Suprapubic skin (tissue), 4 donors: ENCODE data around the gene IMPA2. TPM values are rescaled to one million over a fixed set of nuclear protein-coding genes. Genes with fewer than 3 reads are reported as not detected.

Experiments
- DNase-seq, 2 donors: peaks; one replicate each; pipeline ENCODE4 v3.0.0-alpha.2; 2019; ENCODE audit warnings: low spot score in 2 of 2
- H3K27ac ChIP-seq: fragments of 200-600 bp; sonication (generic); one replicate; pipeline ENCODE4 v1.5.1; 2019
- H3K27me3 ChIP-seq: fragments of 200-600 bp; sonication (generic); one replicate; pipeline ENCODE4 v1.5.1; 2019
- H3K36me3 ChIP-seq: fragments of 200-600 bp; sonication (generic); one replicate; pipeline ENCODE4 v1.5.1; 2019
- H3K4me1 ChIP-seq: fragments of 200-600 bp; sonication (generic); one replicate; pipeline ENCODE4 v1.5.1; 2019
- H3K4me3 ChIP-seq: fragments of 200-600 bp; sonication (generic); one replicate; pipeline ENCODE4 v1.5.1; 2019; ENCODE audit warnings: mild to moderate bottlenecking
- H3K9me3 ChIP-seq: fragments of 200-600 bp; sonication (generic); one replicate; pipeline ENCODE4 v1.5.1; 2019
- EP300 ChIP-seq: sonication (generic); formaldehyde crosslinking; IDR thresholded peaks from one replicate; pipeline ENCODE4 v1.6.1; 2017; ENCODE audit warnings: antibody characterized with exemption
- POLR2A ChIP-seq, 2 donors: fragments of 450-650 bp; IDR thresholded peaks; one replicate each; pipeline ENCODE4 v1.6.1; 2017; ENCODE audit warnings: antibody characterized with exemption in 2 of 2, mild to moderate bottlenecking in 2 of 2, moderate library complexity in 2 of 2
- POLR2AphosphoS5 ChIP-seq, 3 donors: sonication (generic); formaldehyde crosslinking; IDR thresholded peaks; one replicate each; pipeline ENCODE4 v1.6.1; 2017; ENCODE audit warnings: antibody characterized with exemption in 3 of 3
- WGBS: methylation state at CpG from one replicate; pipeline ENCODE4 v1.1.5; 2018; 5-methylcytosine and 5-hydroxymethylcytosine counted together
- total RNA-seq, 4 donors: library from RNA; depleted of rRNA; stranded (reverse); fragments of >200 nt; gene quantifications; one replicate each; pipeline ENCODE4 v1.1.0, GENCODE V29; 2016
- TF ChIP-seq, protein P1 (sequence below), 2 donors: fragments of 200-600 bp in 1 of 2; fragments of 450-650 bp in 1 of 2; sonication (generic) in 1 of 2; IDR thresholded peaks; one replicate each; pipeline ENCODE4 v1.5.1; 2016 to 2019; ENCODE audit warnings: antibody characterized with exemption in 2 of 2, mild to moderate bottlenecking in 1 of 2, moderate library complexity in 1 of 2

The IMPA2 gene
- total RNA-seq, 4 donors from 2014 or later, result 234 to 396 (median 363) TPM

DNA sequence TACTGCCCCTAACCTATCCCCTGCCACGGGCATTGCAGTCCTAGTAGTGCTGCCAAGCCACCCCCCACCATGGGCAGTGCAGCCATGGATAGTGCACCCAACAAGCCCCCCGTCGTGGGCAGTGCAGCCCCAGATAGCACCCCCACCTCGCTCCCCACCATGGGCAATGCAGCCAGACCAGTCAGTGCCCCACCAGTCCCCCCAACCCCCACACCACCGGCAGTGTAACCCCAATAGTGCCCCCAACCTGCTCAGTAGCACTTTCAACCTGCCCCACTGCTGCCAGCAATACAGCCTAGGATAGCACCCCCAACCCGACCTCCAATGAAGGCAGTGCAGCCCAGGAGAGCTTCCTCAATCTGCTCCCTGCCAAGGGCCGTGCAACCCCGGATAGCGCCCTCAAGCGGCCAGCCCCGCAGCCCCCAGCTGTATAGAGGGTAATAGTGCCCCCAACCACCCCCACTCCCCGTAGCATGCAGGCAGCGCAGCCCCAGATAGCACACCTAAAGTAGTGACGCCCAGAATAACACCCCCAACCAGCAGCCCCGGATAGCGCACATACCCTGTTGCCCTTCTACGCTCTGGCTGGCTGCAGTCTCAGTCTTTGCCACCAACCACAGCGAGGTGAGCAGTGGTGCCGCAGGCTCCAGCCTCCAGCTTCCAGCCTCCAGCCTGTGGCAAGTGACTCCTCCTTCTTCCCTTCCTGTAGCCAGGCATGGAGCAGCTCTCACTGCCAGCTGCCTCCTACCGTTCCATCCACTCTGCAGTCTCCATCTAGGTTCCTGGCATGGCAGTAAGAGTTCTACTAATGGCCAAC is 66.9 kb downstream of the IMPA2 start:
- H3K9me3 ChIP-seq, result no peaks in the 10 kb centered on the region
- H3K36me3 ChIP-seq, result no peaks in the 10 kb centered on the region
- TF ChIP-seq POLR2AphosphoS5 (IDR thresholded peaks at IDR 0.05), result no peak
- no peak for TF ChIP-seq EP300
- TF ChIP-seq, protein P1, sequence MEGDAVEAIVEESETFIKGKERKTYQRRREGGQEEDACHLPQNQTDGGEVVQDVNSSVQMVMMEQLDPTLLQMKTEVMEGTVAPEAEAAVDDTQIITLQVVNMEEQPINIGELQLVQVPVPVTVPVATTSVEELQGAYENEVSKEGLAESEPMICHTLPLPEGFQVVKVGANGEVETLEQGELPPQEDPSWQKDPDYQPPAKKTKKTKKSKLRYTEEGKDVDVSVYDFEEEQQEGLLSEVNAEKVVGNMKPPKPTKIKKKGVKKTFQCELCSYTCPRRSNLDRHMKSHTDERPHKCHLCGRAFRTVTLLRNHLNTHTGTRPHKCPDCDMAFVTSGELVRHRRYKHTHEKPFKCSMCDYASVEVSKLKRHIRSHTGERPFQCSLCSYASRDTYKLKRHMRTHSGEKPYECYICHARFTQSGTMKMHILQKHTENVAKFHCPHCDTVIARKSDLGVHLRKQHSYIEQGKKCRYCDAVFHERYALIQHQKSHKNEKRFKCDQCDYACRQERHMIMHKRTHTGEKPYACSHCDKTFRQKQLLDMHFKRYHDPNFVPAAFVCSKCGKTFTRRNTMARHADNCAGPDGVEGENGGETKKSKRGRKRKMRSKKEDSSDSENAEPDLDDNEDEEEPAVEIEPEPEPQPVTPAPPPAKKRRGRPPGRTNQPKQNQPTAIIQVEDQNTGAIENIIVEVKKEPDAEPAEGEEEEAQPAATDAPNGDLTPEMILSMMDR (IDR thresholded peaks at IDR 0.05), result no peak
- TF ChIP-seq POLR2A (IDR thresholded peaks at IDR 0.05), result no peak
- DNase-seq, result no peak
- no peak overlapping the region for H3K4me3 ChIP-seq
- no peaks in the 10 kb centered on the region for H3K27me3 ChIP-seq
- WGBS, result 87% methylated on average over 15 of the region's 20 CpGs
- no peaks in the 10 kb centered on the region for H3K4me1 ChIP-seq
- no peak overlapping the region for H3K27ac ChIP-seq

DNA sequence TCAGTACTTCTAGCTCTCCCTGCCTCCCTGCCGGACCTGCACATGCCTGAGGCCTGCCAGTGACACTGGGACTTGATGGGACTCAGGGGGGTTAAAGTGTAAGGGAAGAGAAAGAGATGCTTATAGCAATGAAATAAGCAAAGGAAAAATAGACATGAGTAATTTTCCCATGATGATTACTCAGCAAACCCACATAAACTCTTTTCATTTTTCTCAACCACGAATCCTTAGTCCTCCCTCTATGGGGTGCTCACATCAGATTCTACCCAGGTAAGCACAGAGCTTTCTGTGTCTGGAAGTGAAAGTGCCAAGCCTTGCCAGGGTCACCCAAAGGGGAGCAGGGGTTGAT is 67.5 kb downstream of the IMPA2 start:
- H3K27me3 ChIP-seq, result no peaks in the 10 kb centered on the region
- H3K27ac ChIP-seq, result no peak overlapping the region
- no peaks in the 10 kb centered on the region for H3K4me1 ChIP-seq
- H3K4me3 ChIP-seq, result no peak overlapping the region
- WGBS, result 53% methylated on average over 2 of the region's 2 CpGs
- TF ChIP-seq POLR2A (IDR thresholded peaks at IDR 0.05) (no peak), POLR2AphosphoS5 (IDR thresholded peaks at IDR 0.05) (no peak), EP300 (no peak)
- TF ChIP-seq, protein P1 (IDR thresholded peaks at IDR 0.05), result no peak
- H3K36me3 ChIP-seq, result no peaks in the 10 kb centered on the region
- no peaks in the 10 kb centered on the region for H3K9me3 ChIP-seq
- no peak for DNase-seq

DNA sequence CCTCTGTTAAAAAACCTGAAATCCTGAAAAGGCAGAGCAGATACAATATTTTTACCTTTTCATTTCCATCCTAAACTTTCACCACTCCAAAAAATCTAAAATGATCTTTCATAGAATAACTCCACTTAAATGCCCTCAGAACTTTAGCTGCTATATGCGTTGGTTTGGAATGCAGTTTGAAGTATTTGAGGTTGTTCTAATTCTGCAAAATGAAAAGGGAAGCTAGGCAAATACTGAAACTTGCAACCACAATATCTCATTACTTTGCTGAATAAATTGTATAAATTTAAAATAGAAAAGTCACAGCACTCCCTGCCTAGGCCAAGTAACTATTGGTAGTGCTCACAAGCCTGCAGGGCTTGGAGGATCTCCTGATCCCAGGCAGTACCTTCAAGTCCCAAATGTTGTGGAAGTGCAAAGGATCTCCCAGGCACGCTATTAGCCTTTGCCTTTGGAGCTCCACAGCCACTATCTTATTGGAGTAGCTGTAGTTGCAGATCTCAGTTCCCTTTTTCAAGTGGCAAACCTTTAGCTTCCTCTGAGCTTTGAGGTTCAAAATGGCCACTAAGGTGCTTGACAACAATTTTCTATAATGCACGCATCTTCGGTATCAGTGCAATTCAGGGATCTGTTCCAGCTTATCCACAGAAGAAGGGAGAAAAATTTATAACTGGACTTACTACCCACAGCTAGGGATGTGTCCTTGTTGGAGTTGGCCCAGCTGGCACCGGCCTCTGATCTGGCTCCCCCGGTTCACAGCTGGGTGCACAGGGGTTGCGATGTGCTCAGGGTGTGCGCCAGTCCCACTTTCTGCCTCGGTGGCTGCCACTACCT is 68.9 kb downstream of the IMPA2 start:
- TF ChIP-seq EP300 (no peak), POLR2A (IDR thresholded peaks at IDR 0.05) (no peak), POLR2AphosphoS5 (IDR thresholded peaks at IDR 0.05) (no peak)
- TF ChIP-seq, protein P1 (IDR thresholded peaks at IDR 0.05), result no peak
- no peak overlapping the region for H3K4me3 ChIP-seq
- H3K4me1 ChIP-seq, result no peaks in the 10 kb centered on the region
- DNase-seq, result no peak
- 58% methylated on average over 9 of the region's 9 CpGs for WGBS
- H3K27me3 ChIP-seq, result no peaks in the 10 kb centered on the region
- no peaks in the 10 kb centered on the region for H3K9me3 ChIP-seq
- no peaks in the 10 kb centered on the region for H3K36me3 ChIP-seq
- H3K27ac ChIP-seq, result no peak overlapping the region

DNA sequence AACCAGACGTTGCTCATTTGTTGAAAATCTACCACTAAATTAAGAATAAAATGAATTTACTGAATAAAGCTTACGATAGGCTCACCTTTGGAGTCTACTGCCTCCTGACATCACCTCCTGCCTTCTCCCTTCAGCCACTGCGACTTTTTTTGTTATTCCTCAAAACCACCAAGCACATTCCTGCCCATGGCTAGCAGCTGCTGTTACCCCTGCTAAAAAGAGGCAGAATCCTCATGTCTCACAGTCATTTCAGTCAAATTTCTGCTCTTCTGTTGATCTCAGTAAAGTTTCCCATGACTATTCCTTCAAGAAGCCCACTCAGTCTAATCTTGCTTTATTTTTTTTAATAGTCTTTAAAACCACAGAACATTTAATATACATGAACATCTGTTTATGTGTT is 71.6 kb downstream of the IMPA2 start:
- H3K9me3 ChIP-seq, result no peaks in the 10 kb centered on the region
- no peak overlapping the region for H3K27ac ChIP-seq
- DNase-seq, result no peak
- H3K27me3 ChIP-seq, result no peaks in the 10 kb centered on the region
- TF ChIP-seq POLR2AphosphoS5 (IDR thresholded peaks at IDR 0.05) (no peak), POLR2A (IDR thresholded peaks at IDR 0.05) (no peak), EP300 (no peak)
- TF ChIP-seq, protein P1 (IDR thresholded peaks at IDR 0.05), result no peak
- no peaks in the 10 kb centered on the region for H3K4me1 ChIP-seq
- H3K36me3 ChIP-seq, result no peaks in the 10 kb centered on the region
- 82% methylated on average over 3 of the region's 3 CpGs for WGBS
- no peak overlapping the region for H3K4me3 ChIP-seq

DNA sequence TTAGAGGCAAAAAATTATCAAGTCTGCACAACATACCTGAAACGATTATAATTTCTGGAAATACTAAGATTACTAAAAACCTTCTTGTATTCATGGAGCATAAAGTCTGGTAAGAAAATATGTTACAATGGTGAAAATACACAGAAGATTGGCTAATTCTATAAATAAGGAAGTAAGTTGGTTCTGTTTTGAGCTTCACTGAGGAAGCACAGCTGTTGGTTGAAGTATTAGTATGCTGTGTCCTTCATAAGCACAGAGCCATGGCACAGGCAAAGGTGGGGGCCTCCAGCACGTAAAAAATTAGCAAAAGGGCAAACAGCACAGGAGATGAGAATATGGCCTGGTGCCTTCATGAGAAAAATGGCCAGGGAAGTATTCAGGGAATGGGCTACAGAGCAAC is 72.0 kb downstream of the IMPA2 start:
- 56% methylated on average over 2 of the region's 2 CpGs for WGBS
- DNase-seq, result no peak
- Histone ChIP-seq H3K27me3 (no peaks in the 10 kb centered on the region), H3K36me3 (no peaks in the 10 kb centered on the region), H3K4me3 (no peak overlapping the region), H3K27ac (no peak overlapping the region), H3K4me1 (no peaks in the 10 kb centered on the region), H3K9me3 (no peaks in the 10 kb centered on the region)
- TF ChIP-seq POLR2AphosphoS5 (IDR thresholded peaks at IDR 0.05) (no peak), EP300 (no peak), POLR2A (IDR thresholded peaks at IDR 0.05) (no peak)
- TF ChIP-seq, protein P1 (IDR thresholded peaks at IDR 0.05), result no peak
